IMR-90 (cell line): ENCODE results near the gene ZDHHC11B. TPM values are rescaled to one million over a fixed set of nuclear protein-coding genes. Genes with fewer than 3 reads are reported as not detected.

Source experiments
- ATAC-seq: fragments of 200-7000 bp; cut with Tn5 transposase; 2 replicates; pipeline ENCODE4 v1.9.1; 2020; ENCODE audit warnings: low read depth, mild to moderate bottlenecking, moderate library complexity
- BruUV-seq: library from RNA; stranded (reverse); fragments of 400-500 nt; replicated peaks from 2 replicates; lab custom pipeline; 2021; lab: Mats Ljungman, UMichigan
- CTCF ChIA-PET: fragments of 300-600 bp; formaldehyde crosslinking; extraction: SDS; loops from one replicate; lab custom pipeline; 2021; ENCODE audit warnings: antibody characterized with exemption; lab: Yijun Ruan, JAX
- POLR2A ChIA-PET: fragments of 300-600 bp; sonication (Branson Sonifier 250); formaldehyde crosslinking; loops from one replicate; lab custom pipeline; 2022; ENCODE audit warnings: antibody characterized with exemption; ENCODE audit not compliant: unreplicated experiment; lab: Charles Lee
- DNase-seq: peaks from one replicate; pipeline ENCODE4 v3.0.0; 2013
- H2AFZ ChIP-seq: replicated peaks from 2 replicates; pipeline ENCODE3; 2013; ENCODE audit warnings: low read length, mild to moderate bottlenecking; ENCODE audit not compliant: poor library complexity
- H2AK5ac ChIP-seq: 2 replicates; pipeline ENCODE4 v1.6.1; 2013; ENCODE audit warnings: low read depth, low read length, inconsistent platforms
- H2AK9ac ChIP-seq: replicated peaks from 2 replicates; pipeline ENCODE3; 2013; ENCODE audit warnings: mild to moderate bottlenecking, low read depth, low read length, moderate library complexity; ENCODE audit not compliant: poor library complexity
- H2BK120ac ChIP-seq: 2 replicates; pipeline ENCODE4 v1.6.1; 2013; ENCODE audit warnings: low read depth, low read length, inconsistent platforms
- H2BK15ac ChIP-seq: 3 replicates; pipeline ENCODE4 v1.6.1; 2013; ENCODE audit warnings: low read depth, low read length, inconsistent platforms
- H2BK20ac ChIP-seq: 2 replicates; pipeline ENCODE4 v1.6.1; 2013; ENCODE audit warnings: low read depth, mild to moderate bottlenecking, inconsistent platforms, low read length, moderate library complexity
- H2BK5ac ChIP-seq: 2 replicates; pipeline ENCODE4 v1.6.1; 2013; ENCODE audit warnings: mild to moderate bottlenecking, low read depth, low read length, inconsistent platforms; ENCODE audit not compliant: poor library complexity, severe bottlenecking
- H3K14ac ChIP-seq: replicated peaks from 2 replicates; pipeline ENCODE4 v1.6.1; 2013; ENCODE audit warnings: low read depth, low read length, inconsistent platforms
- H3K18ac ChIP-seq: 2 replicates; pipeline ENCODE4 v1.6.1; 2013; ENCODE audit warnings: low read depth, low read length, control low read depth
- H3K23ac ChIP-seq: 2 replicates; pipeline ENCODE4 v1.6.1; 2013; ENCODE audit warnings: low read depth, low read length, inconsistent platforms
- H3K27ac ChIP-seq: 2 replicates; pipeline ENCODE4 v1.5.1; 2013; ENCODE audit warnings: mild to moderate bottlenecking, control low read depth, low read length; ENCODE audit not compliant: insufficient read depth
- H3K27me3 ChIP-seq: 2 replicates; pipeline ENCODE4 v1.6.1; 2013; ENCODE audit warnings: low read length; ENCODE audit not compliant: control insufficient read depth, insufficient read depth
- H3K36me3 ChIP-seq: 2 replicates; pipeline ENCODE4 v1.6.1; 2013; ENCODE audit warnings: low read length, mixed read lengths; ENCODE audit not compliant: control insufficient read depth, insufficient read depth
- H3K4ac ChIP-seq: 2 replicates; pipeline ENCODE4 v1.6.1; 2013; ENCODE audit warnings: low read depth, low read length, inconsistent platforms
- H3K4me1 ChIP-seq: 2 replicates; pipeline ENCODE4 v1.6.1; 2013; ENCODE audit warnings: low read length, mixed read lengths; ENCODE audit not compliant: control insufficient read depth, insufficient read depth
- H3K4me2 ChIP-seq: 2 replicates; pipeline ENCODE4 v1.6.1; 2013; ENCODE audit warnings: low read depth, mild to moderate bottlenecking, control low read depth, low read length, moderate library complexity
- H3K4me3 ChIP-seq: 2 replicates; pipeline ENCODE4 v1.5.1; 2013; ENCODE audit warnings: low read depth, mild to moderate bottlenecking, control low read depth, low read length, moderate library complexity; ENCODE audit not compliant: insufficient read depth
- H3K56ac ChIP-seq: 2 replicates; pipeline ENCODE4 v1.6.1; 2013; ENCODE audit warnings: low read length, inconsistent platforms; ENCODE audit not compliant: insufficient read depth; ENCODE audit errors: extremely low read depth
- H3K79me1 ChIP-seq, 2 experiments: 2 replicates each; pipeline ENCODE4 v1.6.1; 2013; ENCODE audit warnings: low read length in 2 of 2, inconsistent platforms in 1 of 2, low read depth in 1 of 2
- H3K9ac ChIP-seq: 2 replicates; pipeline ENCODE4 v1.6.1; 2013; ENCODE audit warnings: low read depth, low read length, control low read depth
- H3K9me1 ChIP-seq: 2 replicates; pipeline ENCODE4 v1.6.1; 2013; ENCODE audit warnings: low read length, inconsistent platforms; ENCODE audit not compliant: insufficient read depth
- H3K9me3 ChIP-seq: 2 replicates; pipeline ENCODE4 v1.6.1; 2013; ENCODE audit warnings: low read length; ENCODE audit not compliant: control insufficient read depth, insufficient read depth
- H4K20me1 ChIP-seq: 2 replicates; pipeline ENCODE4 v1.6.1; 2013; ENCODE audit warnings: low read length, inconsistent platforms; ENCODE audit not compliant: insufficient read depth
- H4K5ac ChIP-seq: 2 replicates; pipeline ENCODE4 v1.6.1; 2013; ENCODE audit warnings: mild to moderate bottlenecking, low read depth, low read length, control low read depth
- H4K8ac ChIP-seq, 2 experiments: 2 replicates each; pipeline ENCODE4 v1.6.1; 2013; ENCODE audit warnings: low read depth in 2 of 2, low read length in 2 of 2, control low read depth in 1 of 2, inconsistent platforms in 1 of 2
- H4K91ac ChIP-seq: 2 replicates; pipeline ENCODE4 v1.6.1; 2013; ENCODE audit warnings: low read depth, low read length, inconsistent platforms; ENCODE audit not compliant: insufficient read depth
- BHLHE40 ChIP-seq: fragments of 150-350 bp; IDR thresholded peaks from 2 replicates; pipeline ENCODE4 v1.6.1; 2016; ENCODE audit warnings: mild to moderate bottlenecking, low read depth, low read length
- CEBPB ChIP-seq: IDR thresholded peaks from 2 replicates; pipeline ENCODE4 v1.6.1; 2012; ENCODE audit warnings: low read depth, low read length, improper control_type of control experiment
- CHD1 ChIP-seq: IDR thresholded peaks from 2 replicates; pipeline ENCODE4 v1.6.1; 2012; ENCODE audit warnings: low read depth, low read length, improper control_type of control experiment
- FOS ChIP-seq: fragments of 150-350 bp; IDR thresholded peaks from 2 replicates; pipeline ENCODE4 v1.6.1; 2016; ENCODE audit warnings: low read depth, low read length
- MAFK ChIP-seq: IDR thresholded peaks from 2 replicates; pipeline ENCODE4 v1.6.1; 2012; ENCODE audit warnings: low read depth, low read length, improper control_type of control experiment
- MAZ ChIP-seq: IDR thresholded peaks from 2 replicates; pipeline ENCODE4 v1.6.1; 2012; ENCODE audit warnings: low read depth, mild to moderate bottlenecking, low read length, improper control_type of control experiment, moderate library complexity, borderline replicate concordance
- MXI1 ChIP-seq: IDR thresholded peaks from 2 replicates; pipeline ENCODE4 v1.6.1; 2012; ENCODE audit warnings: low read depth, mild to moderate bottlenecking, low read length, moderate library complexity, borderline replicate concordance
- NFE2L2 ChIP-seq: fragments of 150-350 bp; IDR thresholded peaks from 2 replicates; pipeline ENCODE4 v1.6.1; 2016; ENCODE audit warnings: low read depth, mild to moderate bottlenecking, low read length
- POLR2A ChIP-seq: IDR thresholded peaks from 2 replicates; pipeline ENCODE4 v1.6.1; 2012; ENCODE audit warnings: mild to moderate bottlenecking, low read depth, low read length
- RAD21 ChIP-seq: IDR thresholded peaks from 2 replicates; pipeline ENCODE4 v1.6.1; 2012; ENCODE audit warnings: low read length, improper control_type of control experiment
- RCOR1 ChIP-seq: IDR thresholded peaks from 2 replicates; pipeline ENCODE4 v1.6.1; 2012; ENCODE audit warnings: mild to moderate bottlenecking, low read length, improper control_type of control experiment; ENCODE audit not compliant: insufficient replicate concordance
- RFX5 ChIP-seq: IDR thresholded peaks from 2 replicates; pipeline ENCODE4 v1.8.0; 2012; ENCODE audit warnings: low read depth, mild to moderate bottlenecking, low read length, moderate library complexity
- SMC3 ChIP-seq: fragments of 150-350 bp; IDR thresholded peaks from 2 replicates; pipeline ENCODE4 v1.6.1; 2016; ENCODE audit warnings: low read depth, mild to moderate bottlenecking, antibody characterized with exemption, low read length, moderate library complexity
- WGBS, 2 experiments: methylation state at CpG; one replicate each; pipeline versions ENCODE4 v1.1.5 to v1.1.7; 2013; ENCODE audit warnings: missing lambda C conversion rate in 2 of 2; ENCODE audit not compliant: insufficient read length in 1 of 2; ENCODE audit errors: extremely low coverage in 2 of 2; 5-methylcytosine and 5-hydroxymethylcytosine counted together
- dilution Hi-C: fragments of 300-500 bp; cut with HindIII; formaldehyde crosslinking; loops from one replicate; pipeline ENCODE4 v1.14.3; 2018; ENCODE audit warnings: low sequenced_read_pairs; ENCODE audit not compliant: unreplicated experiment
- in situ Hi-C: fragments of 300-500 bp; cut with MboI; formaldehyde crosslinking; loops from 3 replicates; pipeline ENCODE4 v1.14.3; 2019; ENCODE audit warnings: low sequenced_read_pairs, inconsistent platforms, mixed read lengths
- intact Hi-C: fragments of 100-400 bp; cut with micrococcal nuclease; formaldehyde crosslinking; loops from 2 replicates; pipeline ENCODE4 v1.10.0; 2022
- polyA plus RNA-seq, 3 experiments: library from polyadenylated mRNA; depleted of rRNA; stranded (reverse); fragments of >200 nt; gene quantifications; 2 replicates each; pipeline ENCODE4 v1.2.3, GENCODE V29; 2012; ENCODE audit warnings: low replicate concordance in 1 of 3
- total RNA-seq: library from RNA; depleted of rRNA; stranded (reverse); fragments of >200 nt; gene quantifications from 2 replicates; pipeline ENCODE4 v1.2.3, GENCODE V29; 2012
- TF ChIP-seq, protein P1 (sequence below): fragments of 150-350 bp; IDR thresholded peaks from 2 replicates; pipeline ENCODE4 v1.6.1; 2017; ENCODE audit warnings: mild to moderate bottlenecking, antibody characterized with exemption, low read length, low read depth
- TF ChIP-seq, protein P2 (sequence below): conservative IDR thresholded peaks from 2 replicates; pipeline ENCODE4 v1.5.1; 2012; ENCODE audit warnings: mild to moderate bottlenecking, low read depth, low read length, improper control_type of control experiment

The ZDHHC11B gene
- total and polyA plus RNA-seq, 2 of the 4 experiments (the other 2 are of a cell fraction), result 0.12 TPM; not detected in 1

DNA sequence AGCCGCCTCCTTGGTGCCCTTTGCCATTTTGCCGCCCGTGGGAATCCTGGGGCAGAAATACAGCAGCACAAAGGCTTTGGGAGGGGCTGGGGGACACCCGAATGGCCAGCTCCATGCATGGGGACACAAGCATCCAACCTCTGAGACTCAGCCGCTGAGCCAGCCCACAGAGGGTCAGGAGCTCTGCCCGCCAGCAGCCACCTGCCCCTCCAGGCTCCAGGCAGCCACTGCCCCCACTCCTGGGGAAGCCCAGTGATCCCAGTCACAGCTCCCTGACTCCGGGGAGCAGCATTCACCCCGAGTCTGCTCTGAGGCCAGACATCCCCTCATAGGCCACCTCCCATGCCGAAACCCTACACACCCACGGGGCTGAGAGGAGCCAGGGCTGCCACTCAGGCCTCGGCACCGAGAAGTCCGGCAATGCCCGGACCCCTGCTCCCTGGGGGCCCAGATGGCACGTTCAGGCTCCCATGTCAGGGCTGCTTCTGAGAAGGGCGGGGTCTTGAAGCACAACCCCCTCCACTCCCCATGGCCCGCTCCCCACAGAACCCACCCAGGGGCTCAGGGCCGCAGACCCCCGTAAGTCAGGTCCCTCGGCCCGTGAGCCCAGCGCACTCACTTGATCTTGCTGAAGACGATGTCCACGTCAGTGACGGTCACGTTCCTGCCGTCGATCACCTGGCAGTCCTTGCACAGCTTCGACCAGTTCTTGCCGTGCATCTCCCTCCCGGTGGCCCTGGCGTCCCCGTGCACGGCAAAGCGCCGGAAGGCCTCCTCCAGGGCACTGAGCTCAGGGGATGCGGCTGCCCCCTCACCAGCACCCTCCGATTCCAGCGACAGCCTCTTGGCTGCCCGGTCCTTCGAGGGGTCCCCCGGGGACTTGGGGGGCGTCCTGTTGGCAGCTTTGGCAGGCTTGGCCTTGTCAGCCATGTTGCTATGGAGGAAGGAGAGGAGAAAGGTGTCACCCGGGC lies 107.1 kb downstream of the ZDHHC11B start:
- ChIA-PET POLR2A (no interaction called here), CTCF (no interaction called here)
- no peaks in the 10 kb centered on the region for H3K9me3 ChIP-seq
- peaks cover 13% of the 10 kb centered on the region; the same call in 1 of the 2 replicates for H3K27me3 ChIP-seq
- H2BK15ac ChIP-seq, result no peak overlapping the region
- H3K4me1 ChIP-seq, result no peaks in the 10 kb centered on the region; the same call in 1 of the 2 replicates
- WGBS, 2 experiments, result 80% methylated on average over 12 of the region's 44 CpGs; no CpG with 5 or more reads in 1 of the 2 experiments
- ATAC-seq, result no peak
- no peaks in the 10 kb centered on the region for H3K79me1 ChIP-seq
- H2AK5ac ChIP-seq, result no peak overlapping the region
- H3K14ac ChIP-seq, result no peak overlapping the region
- no peak overlapping the region for H2AFZ ChIP-seq
- no peak overlapping the region for H3K4me3 ChIP-seq
- H4K20me1 ChIP-seq, result no peaks in the 10 kb centered on the region
- H3K9ac ChIP-seq, result no peak overlapping the region
- no peak overlapping the region for H3K23ac ChIP-seq
- H3K36me3 ChIP-seq, result no peaks in the 10 kb centered on the region
- H2AK9ac ChIP-seq, result no peak overlapping the region
- in situ Hi-C loops, result no loop called here
- no peak overlapping the region for H3K4me2 ChIP-seq
- H3K4ac ChIP-seq, result no peak overlapping the region
- H3K56ac ChIP-seq, result no peak overlapping the region
- no peak overlapping the region for H3K27ac ChIP-seq
- H4K5ac ChIP-seq, result no peak overlapping the region
- no peak overlapping the region for H2BK120ac ChIP-seq
- no peak overlapping the region for H4K91ac ChIP-seq
- H4K8ac ChIP-seq, result no peak overlapping the region
- H2BK5ac ChIP-seq, result no peak overlapping the region
- no peaks in the 10 kb centered on the region for H3K9me1 ChIP-seq
- H2BK20ac ChIP-seq, result no peak overlapping the region
- no peak overlapping the region for H3K18ac ChIP-seq
- dilution Hi-C loops, result no loop called here
- no peak for DNase-seq
- BruUV-seq, result no TSS peak
- intact Hi-C loops, result no loop called here
- TF ChIP-seq, protein P1, sequence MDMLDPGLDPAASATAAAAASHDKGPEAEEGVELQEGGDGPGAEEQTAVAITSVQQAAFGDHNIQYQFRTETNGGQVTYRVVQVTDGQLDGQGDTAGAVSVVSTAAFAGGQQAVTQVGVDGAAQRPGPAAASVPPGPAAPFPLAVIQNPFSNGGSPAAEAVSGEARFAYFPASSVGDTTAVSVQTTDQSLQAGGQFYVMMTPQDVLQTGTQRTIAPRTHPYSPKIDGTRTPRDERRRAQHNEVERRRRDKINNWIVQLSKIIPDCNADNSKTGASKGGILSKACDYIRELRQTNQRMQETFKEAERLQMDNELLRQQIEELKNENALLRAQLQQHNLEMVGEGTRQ, result no peak
- TF ChIP-seq NFE2L2 (no peak), SMC3 (no peak), MAZ (no peak), RAD21 (no peak), MAFK (no peak), FOS (no peak), MXI1 (no peak), RCOR1 (no peak), CEBPB (no peak), RFX5 (no peak), POLR2A (no peak), CHD1 (no peak), BHLHE40 (no peak)
- TF ChIP-seq, protein P2, sequence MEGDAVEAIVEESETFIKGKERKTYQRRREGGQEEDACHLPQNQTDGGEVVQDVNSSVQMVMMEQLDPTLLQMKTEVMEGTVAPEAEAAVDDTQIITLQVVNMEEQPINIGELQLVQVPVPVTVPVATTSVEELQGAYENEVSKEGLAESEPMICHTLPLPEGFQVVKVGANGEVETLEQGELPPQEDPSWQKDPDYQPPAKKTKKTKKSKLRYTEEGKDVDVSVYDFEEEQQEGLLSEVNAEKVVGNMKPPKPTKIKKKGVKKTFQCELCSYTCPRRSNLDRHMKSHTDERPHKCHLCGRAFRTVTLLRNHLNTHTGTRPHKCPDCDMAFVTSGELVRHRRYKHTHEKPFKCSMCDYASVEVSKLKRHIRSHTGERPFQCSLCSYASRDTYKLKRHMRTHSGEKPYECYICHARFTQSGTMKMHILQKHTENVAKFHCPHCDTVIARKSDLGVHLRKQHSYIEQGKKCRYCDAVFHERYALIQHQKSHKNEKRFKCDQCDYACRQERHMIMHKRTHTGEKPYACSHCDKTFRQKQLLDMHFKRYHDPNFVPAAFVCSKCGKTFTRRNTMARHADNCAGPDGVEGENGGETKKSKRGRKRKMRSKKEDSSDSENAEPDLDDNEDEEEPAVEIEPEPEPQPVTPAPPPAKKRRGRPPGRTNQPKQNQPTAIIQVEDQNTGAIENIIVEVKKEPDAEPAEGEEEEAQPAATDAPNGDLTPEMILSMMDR, result no peak
